Superior temporal gyrus (tissue), 1 donor: ENCODE results near the gene KRTAP10-4.
"Not testable (repeated sequence)": the region's sequence is repeated elsewhere in the genome, so short reads cannot be mapped to it uniquely, and the experiment has no call there.

Source experiments
- DNase-seq: peaks from one replicate; pipeline ENCODE4 v3.0.0-alpha.2; 2016; ENCODE audit errors: extremely low spot score

Gene KRTAP10-4

GRCh38 chr21:44557491-44558328, 15.8 kb upstream of the KRTAP10-4 start:
- no peak for DNase-seq

GRCh38 chr21:44558329-44558675, 15.2 kb upstream of the KRTAP10-4 start:
- DNase-seq, result not testable (repeated sequence)

GRCh38 chr21:44558695-44559094, 14.8 kb upstream of the KRTAP10-4 start, which contains the start of gene KRTAP10-3:
Gene KRTAP10-3, minus strand, starts transcription at chr21:44558795. Its CDS starts 80 bp downstream, at chr21:44558715.
- DNase-seq, result no peak

- no peak for DNase-seq
Measured at GRCh38 chr21:44564099-44564498, 9.4 kb upstream of the KRTAP10-4 start.

GRCh38 chr21:44564886-44565598, 8.5 kb upstream of the KRTAP10-4 start:
- DNase-seq, result no peak

GRCh38 chr21:44566403-44566802, 7.1 kb upstream of the KRTAP10-4 start:
- DNase-seq, result no peak

GRCh38 chr21:44567481-44568171, 5.9 kb upstream of the KRTAP10-4 start:
- no peak for DNase-seq

- DNase-seq, result no peak
Measured at GRCh38 chr21:44568261-44568660, 5.3 kb upstream of the KRTAP10-4 start.

GRCh38 chr21:44568667-44569556, 4.6 kb upstream of the KRTAP10-4 start:
- DNase-seq, result no peak

- no peak for DNase-seq
Measured at GRCh38 chr21:44569861-44570517, 3.5 kb upstream of the KRTAP10-4 start.

GRCh38 chr21:44571296-44571695, 2.2 kb upstream of the KRTAP10-4 start:
- DNase-seq, result no peak

- no peak for DNase-seq
Measured at GRCh38 chr21:44571844-44572782, 1.4 kb upstream of the KRTAP10-4 start.

- peak; percentile 10 for DNase-seq
Measured at GRCh38 chr21:44572959-44573583, 458 bp upstream of the KRTAP10-4 start.

GRCh38 chr21:44574457-44575306, 1.2 kb downstream of the KRTAP10-4 start:
- no peak for DNase-seq

GRCh38 chr21:44575307-44576024, 1.9 kb downstream of the KRTAP10-4 start:
- DNase-seq, result no peak

- DNase-seq, result no peak
Measured at GRCh38 chr21:44576025-44576420, 2.5 kb downstream of the KRTAP10-4 start.

GRCh38 chr21:44578371-44579055, 5.0 kb downstream of the KRTAP10-4 start:
- DNase-seq, result no peak
